GM12872 (cell line): ENCODE measurements around the gene EFTUD2.

Experiments
- CTCF ChIP-seq: IDR thresholded peaks from 3 replicates; pipeline ENCODE4 v1.5.1; 2011; ENCODE audit warnings: low read depth, mild to moderate bottlenecking, low read length, moderate library complexity; ENCODE audit not compliant: insufficient read depth

Gene EFTUD2

GRCh38 chr17:44922746-44923470, 23.7 kb upstream of the EFTUD2 start:
- no peak for TF ChIP-seq CTCF

GRCh38 chr17:44922136-44922535, 22.9 kb upstream of the EFTUD2 start:
- TF ChIP-seq CTCF, result no peak

GRCh38 chr17:44921122-44921882, 22.1 kb upstream of the EFTUD2 start:
- no peak for TF ChIP-seq CTCF

- TF ChIP-seq CTCF, result no peak; the same call in 2 of the 3 replicates
Measured at GRCh38 chr17:44920565-44920940, 21.3 kb upstream of the EFTUD2 start.

- TF ChIP-seq CTCF, result peak; percentile 89
Measured at GRCh38 chr17:44919885-44920564, 20.8 kb upstream of the EFTUD2 start.

GRCh38 chr17:44919411-44919810, 20.2 kb upstream of the EFTUD2 start:
- no peak for TF ChIP-seq CTCF

GRCh38 chr17:44918006-44918405, 18.8 kb upstream of the EFTUD2 start:
- TF ChIP-seq CTCF, result no peak
